ENCODE measurements around the gene NDE1.

Gene NDE1

GRCh38 chr16:15677447-15677846 lies 27.4 kb downstream of the NDE1 start:
- no peak for TF ChIP-seq POLR2AphosphoS5 (IDR thresholded peaks at IDR 0.05; ENCODE audit: low read depth, low read length)
- no peak for TF ChIP-seq TAF1 (IDR thresholded peaks at IDR 0.05; ENCODE audit: borderline replicate concordance, insufficient read depth, low read length)
- no peak for TF ChIP-seq FOXP2 (optimal IDR thresholded peaks at IDR 0.05; ENCODE audit: borderline replicate concordance, extremely low read depth, extremely low read length, insufficient read depth)
- TF ChIP-seq SIN3A (IDR thresholded peaks at IDR 0.05; ENCODE audit: borderline replicate concordance, insufficient read depth, low read length) = no peak
- no peak for TF ChIP-seq REST (IDR thresholded peaks at IDR 0.05; ENCODE audit: insufficient read depth in 1 of 2, low read depth in 2 of 2, low read length in 2 of 2)

GRCh38 chr16:15682105-15682570 lies 32.1 kb downstream of the NDE1 start:
- no peak for TF ChIP-seq FOXP2 (optimal IDR thresholded peaks at IDR 0.05; ENCODE audit: borderline replicate concordance, extremely low read depth, extremely low read length, insufficient read depth)
- no peak for TF ChIP-seq TAF1 (IDR thresholded peaks at IDR 0.05; ENCODE audit: borderline replicate concordance, insufficient read depth, low read length)
- no peak for TF ChIP-seq POLR2AphosphoS5 (IDR thresholded peaks at IDR 0.05; ENCODE audit: low read depth, low read length)
- no peak for TF ChIP-seq REST (IDR thresholded peaks at IDR 0.05; ENCODE audit: insufficient read depth in 1 of 2, low read depth in 2 of 2, low read length in 2 of 2)
- TF ChIP-seq SIN3A (IDR thresholded peaks at IDR 0.05; ENCODE audit: borderline replicate concordance, insufficient read depth, low read length) = no peak

- TF ChIP-seq TAF1 (IDR thresholded peaks at IDR 0.05; ENCODE audit: borderline replicate concordance, insufficient read depth, low read length) (no peak), POLR2AphosphoS5 (IDR thresholded peaks at IDR 0.05; ENCODE audit: low read depth, low read length) (no peak), REST (IDR thresholded peaks at IDR 0.05; ENCODE audit: insufficient read depth in 1 of 2, low read depth in 2 of 2, low read length in 2 of 2) (no peak), SIN3A (IDR thresholded peaks at IDR 0.05; ENCODE audit: borderline replicate concordance, insufficient read depth, low read length) (no peak), FOXP2 (optimal IDR thresholded peaks at IDR 0.05; ENCODE audit: borderline replicate concordance, extremely low read depth, extremely low read length, insufficient read depth) (no peak)
These were observed 36.2 kb downstream of the NDE1 start for GRCh38 chr16:15686287-15686686.

- TF ChIP-seq POLR2AphosphoS5 (IDR thresholded peaks at IDR 0.05; ENCODE audit: low read depth, low read length) (no peak), FOXP2 (optimal IDR thresholded peaks at IDR 0.05; ENCODE audit: borderline replicate concordance, extremely low read depth, extremely low read length, insufficient read depth) (no peak), SIN3A (IDR thresholded peaks at IDR 0.05; ENCODE audit: borderline replicate concordance, insufficient read depth, low read length) (no peak), TAF1 (IDR thresholded peaks at IDR 0.05; ENCODE audit: borderline replicate concordance, insufficient read depth, low read length) (no peak), REST (IDR thresholded peaks at IDR 0.05; ENCODE audit: insufficient read depth in 1 of 2, low read depth in 2 of 2, low read length in 2 of 2) (no peak)
These were observed 39.2 kb downstream of the NDE1 start for GRCh38 chr16:15689290-15689689.

- no peak for TF ChIP-seq FOXP2 (optimal IDR thresholded peaks at IDR 0.05; ENCODE audit: borderline replicate concordance, extremely low read depth, extremely low read length, insufficient read depth)
- no peak for TF ChIP-seq TAF1 (IDR thresholded peaks at IDR 0.05; ENCODE audit: borderline replicate concordance, insufficient read depth, low read length)
- no peak for TF ChIP-seq POLR2AphosphoS5 (IDR thresholded peaks at IDR 0.05; ENCODE audit: low read depth, low read length)
- TF ChIP-seq SIN3A (IDR thresholded peaks at IDR 0.05; ENCODE audit: borderline replicate concordance, insufficient read depth, low read length) = no peak
- no peak for TF ChIP-seq REST (IDR thresholded peaks at IDR 0.05; ENCODE audit: insufficient read depth in 1 of 2, low read depth in 2 of 2, low read length in 2 of 2)
These were observed 40.3 kb downstream of the NDE1 start for GRCh38 chr16:15690296-15690695.

Measured in PFSK-1 (cell line).